Uterus (tissue), 4 donors: Measurements from ENCODE around the gene SLC47A2. TPM values are rescaled to one million over a fixed set of nuclear protein-coding genes. Genes with fewer than 3 reads are reported as not detected.

Source experiments
- DNase-seq, 2 donors: peaks; one replicate each; pipeline ENCODE4 v3.0.0-alpha.2; 2019 to 2020
- H3K27ac ChIP-seq, 2 donors: fragments of 200-600 bp; sonication (generic); 1 replicate in 1 of 2; 2 replicates in 1 of 2; pipeline ENCODE4 v1.5.1; 2016 to 2018
- H3K27me3 ChIP-seq, 2 donors: fragments of 200-600 bp; sonication (generic); one replicate each; pipeline ENCODE4 v1.5.1; 2018 to 2019; ENCODE audit warnings: control low read depth in 1 of 2
- H3K36me3 ChIP-seq, 2 donors: fragments of 200-600 bp; sonication (generic); one replicate each; pipeline ENCODE4 v1.5.1; 2019; ENCODE audit warnings: control low read depth in 1 of 2
- H3K4me1 ChIP-seq, 2 donors: fragments of 200-600 bp; sonication (generic); one replicate each; pipeline ENCODE4 v1.5.1; 2018 to 2019; ENCODE audit warnings: control low read depth in 1 of 2
- H3K4me3 ChIP-seq, 2 donors: fragments of 200-600 bp; sonication (generic); 1 replicate in 1 of 2; 2 replicates in 1 of 2; pipeline ENCODE4 v1.5.1; 2018 to 2019; ENCODE audit warnings: mild to moderate bottlenecking in 1 of 2
- H3K9me3 ChIP-seq, 2 donors: fragments of 200-600 bp; sonication (generic); one replicate each; pipeline ENCODE4 v1.5.1; 2019; ENCODE audit warnings: control low read depth in 1 of 2
- CTCF ChIP-seq, 4 experiments: fragments of 200-600 bp in 2 of 4; fragments of 450-650 bp in 2 of 4; sonication (generic) in 2 of 4; IDR thresholded peaks; one replicate each; pipeline ENCODE4 v1.5.1; 2016 to 2019; ENCODE audit warnings: antibody characterized with exemption in 4 of 4, mild to moderate bottlenecking in 2 of 4, moderate library complexity in 1 of 4
- POLR2A ChIP-seq, 2 donors: fragments of 450-650 bp; IDR thresholded peaks; one replicate each; pipeline ENCODE4 v1.6.1; 2016; ENCODE audit warnings: antibody characterized with exemption in 2 of 2, mild to moderate bottlenecking in 1 of 2, moderate library complexity in 1 of 2
- intact Hi-C: fragments of 100-400 bp; cut with DNase I; formaldehyde crosslinking; loops from one replicate; pipeline ENCODE4 v1.15.1; 2023; ENCODE audit warnings: low total_unique reads
- total RNA-seq, 4 donors: library from RNA; depleted of rRNA in 3 of 4; stranded (reverse); fragments of >200 nt in 3 of 4; gene quantifications; one replicate each; pipeline versions ENCODE4 v1.1.0 to v1.2.4, GENCODE V29; 2014 to 2023
- donor health status: DM: yes; HTN: yes; CAD: no.

The SLC47A2 gene
- total RNA-seq, 4 donors from 2014 or later = 0.35 TPM; not detected in 3

- H3K36me3 ChIP-seq = no peaks in the 10 kb centered on the region
- no peak overlapping the region for H3K4me3 ChIP-seq
- H3K4me1 ChIP-seq = no peaks in the 10 kb centered on the region
- peak; percentile 61 to 80 for DNase-seq
- intact Hi-C loops = no loop called here
- TF ChIP-seq CTCF (IDR thresholded peaks at IDR 0.05) = peak; percentile 59 to 83 (median 73)
- TF ChIP-seq POLR2A (IDR thresholded peaks at IDR 0.05) = no peak
- no peaks in the 10 kb centered on the region for H3K9me3 ChIP-seq
- H3K27me3 ChIP-seq = no peaks in the 10 kb centered on the region
- H3K27ac ChIP-seq = no peak overlapping the region
These were observed 46.2 kb upstream of the SLC47A2 start for GRCh38 chr17:19762515-19762961.

DNA sequence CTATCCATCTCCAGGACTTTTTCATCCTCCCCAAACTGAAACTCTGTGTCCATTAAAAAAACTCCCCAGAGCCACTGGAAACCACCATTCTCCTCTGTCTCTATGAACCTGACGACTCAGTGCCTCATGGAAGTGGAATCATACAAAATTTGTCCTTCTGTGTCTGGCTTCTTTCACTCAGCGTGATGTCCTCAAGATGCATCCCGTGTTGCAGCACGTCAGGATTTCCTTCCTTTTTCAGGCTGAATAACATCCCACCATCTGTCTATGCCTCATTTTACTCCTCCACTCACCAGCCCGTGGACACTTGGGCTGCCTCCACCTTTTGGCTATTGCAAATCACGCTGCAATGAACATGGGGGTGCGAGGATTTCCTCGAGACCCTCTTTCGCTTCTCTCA is 44.4 kb upstream of the SLC47A2 start:
- no peak for TF ChIP-seq CTCF (IDR thresholded peaks at IDR 0.05)
- no peak for TF ChIP-seq POLR2A (IDR thresholded peaks at IDR 0.05)

GRCh38 chr17:19759568-19760549 is 43.5 kb upstream of the SLC47A2 start:
- Histone ChIP-seq H3K27me3 (no peaks in the 10 kb centered on the region), H3K4me1 (no peaks in the 10 kb centered on the region), H3K4me3 (no peak overlapping the region), H3K9me3 (no peaks in the 10 kb centered on the region), H3K27ac (no peak overlapping the region), H3K36me3 (no peaks in the 10 kb centered on the region)
- TF ChIP-seq POLR2A (IDR thresholded peaks at IDR 0.05) (no peak), CTCF (IDR thresholded peaks at IDR 0.05) (no peak)
- intact Hi-C loops = no loop called here
- DNase-seq = no peak

More for the DNA sequence above, 44.4 kb upstream of the SLC47A2 start:
- no peaks in the 10 kb centered on the region for H3K9me3 ChIP-seq
- no peaks in the 10 kb centered on the region for H3K4me1 ChIP-seq
- no peak overlapping the region for H3K27ac ChIP-seq
- DNase-seq = no peak
- intact Hi-C loops = no loop called here
- no peaks in the 10 kb centered on the region for H3K36me3 ChIP-seq
- H3K4me3 ChIP-seq = no peak overlapping the region
- no peaks in the 10 kb centered on the region for H3K27me3 ChIP-seq

- no peaks in the 10 kb centered on the region for H3K27me3 ChIP-seq
- H3K4me1 ChIP-seq = no peaks in the 10 kb centered on the region
- no peaks in the 10 kb centered on the region for H3K9me3 ChIP-seq
- no peaks in the 10 kb centered on the region for H3K36me3 ChIP-seq
- no peak overlapping the region for H3K4me3 ChIP-seq
- H3K27ac ChIP-seq = no peak overlapping the region
- no peak for DNase-seq
- intact Hi-C loops = no loop called here
- TF ChIP-seq CTCF (IDR thresholded peaks at IDR 0.05) (no peak), POLR2A (IDR thresholded peaks at IDR 0.05) (no peak)
These were observed 41.3 kb upstream of the SLC47A2 start for GRCh38 chr17:19757536-19758180.

- no peak for DNase-seq
- no peak overlapping the region for H3K4me3 ChIP-seq
- H3K9me3 ChIP-seq = no peaks in the 10 kb centered on the region
- intact Hi-C loops = no loop called here
- no peak overlapping the region for H3K27ac ChIP-seq
- H3K27me3 ChIP-seq = no peaks in the 10 kb centered on the region
- H3K4me1 ChIP-seq = no peaks in the 10 kb centered on the region
- no peaks in the 10 kb centered on the region for H3K36me3 ChIP-seq
- TF ChIP-seq CTCF (IDR thresholded peaks at IDR 0.05) (no peak), POLR2A (IDR thresholded peaks at IDR 0.05) (no peak)
These were observed 40.2 kb upstream of the SLC47A2 start for GRCh38 chr17:19756546-19756945.
